HG02610 (cell line): ENCODE measurements around the gene GBGT1.

Experiments used
- ATAC-seq: cut with Tn5 transposase; IDR thresholded peaks from one replicate; pipeline ENCODE4 v1.9.1; 2021; ENCODE audit warnings: mild to moderate bottlenecking, moderate library complexity; ENCODE audit not compliant: unreplicated experiment

GBGT1 gene

DNA sequence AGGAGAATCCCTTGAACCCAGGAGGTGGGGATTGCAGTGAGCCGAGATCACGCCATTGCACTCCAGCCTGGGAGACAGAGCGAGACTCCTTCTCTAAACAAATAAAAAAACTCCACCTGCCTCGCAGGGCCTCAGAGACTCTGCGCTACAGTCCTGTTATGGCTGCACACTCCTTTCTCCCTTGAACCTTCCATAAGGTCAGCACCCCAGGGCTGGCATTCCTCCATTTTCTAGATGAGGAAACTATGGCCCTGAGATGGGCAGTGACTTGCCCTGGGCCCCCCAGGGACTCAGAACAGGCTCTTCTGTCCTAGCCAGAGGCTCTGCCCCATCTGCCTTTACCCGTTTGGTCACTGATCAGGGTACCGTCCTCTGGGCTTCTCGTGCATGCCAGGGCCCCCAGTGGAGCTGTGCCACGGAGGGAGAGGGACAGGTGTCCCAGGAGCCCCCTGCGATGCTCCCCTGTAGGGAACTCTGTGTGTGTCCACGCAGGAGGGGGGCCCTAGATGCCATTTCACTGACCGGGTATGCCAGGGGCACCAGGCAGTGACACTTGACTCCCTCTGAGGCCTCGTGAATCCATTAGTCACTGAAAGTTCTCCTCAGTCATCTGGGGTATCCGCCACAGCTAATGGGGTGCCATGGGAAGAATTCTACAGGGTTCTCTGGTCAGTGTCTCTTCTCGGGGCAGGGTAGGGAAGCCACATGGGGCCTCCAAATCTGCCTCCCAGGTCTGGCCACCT lies 58.8 kb downstream of the GBGT1 start:
- ATAC-seq = no peak

DNA sequence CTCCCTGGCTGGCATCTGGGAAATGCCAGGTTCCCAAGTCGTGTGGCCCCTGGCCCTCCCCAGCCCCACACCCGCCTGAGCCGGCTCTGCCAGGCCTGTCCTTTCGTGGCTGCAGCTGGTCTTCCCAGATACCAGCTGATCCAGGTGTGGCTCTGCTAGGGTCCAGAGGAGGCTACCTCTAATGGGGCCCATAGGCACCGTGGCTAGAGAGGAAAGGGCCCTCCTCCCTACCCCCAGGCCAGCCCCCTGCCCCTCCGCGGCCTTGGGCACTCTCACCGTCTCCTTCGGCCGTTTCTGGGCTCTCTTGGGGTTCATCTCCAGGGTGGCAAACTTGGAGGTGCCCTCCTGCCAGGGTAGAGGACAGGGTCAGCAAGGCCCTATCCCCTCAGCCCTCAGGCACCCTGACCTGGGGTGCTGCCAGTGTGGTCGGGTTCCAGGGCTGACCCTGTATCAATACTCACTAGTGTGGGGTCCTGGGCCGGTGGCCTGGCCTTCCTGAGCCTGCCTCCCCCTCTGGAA lies 59.7 kb downstream of the GBGT1 start:
- no peak for ATAC-seq

DNA sequence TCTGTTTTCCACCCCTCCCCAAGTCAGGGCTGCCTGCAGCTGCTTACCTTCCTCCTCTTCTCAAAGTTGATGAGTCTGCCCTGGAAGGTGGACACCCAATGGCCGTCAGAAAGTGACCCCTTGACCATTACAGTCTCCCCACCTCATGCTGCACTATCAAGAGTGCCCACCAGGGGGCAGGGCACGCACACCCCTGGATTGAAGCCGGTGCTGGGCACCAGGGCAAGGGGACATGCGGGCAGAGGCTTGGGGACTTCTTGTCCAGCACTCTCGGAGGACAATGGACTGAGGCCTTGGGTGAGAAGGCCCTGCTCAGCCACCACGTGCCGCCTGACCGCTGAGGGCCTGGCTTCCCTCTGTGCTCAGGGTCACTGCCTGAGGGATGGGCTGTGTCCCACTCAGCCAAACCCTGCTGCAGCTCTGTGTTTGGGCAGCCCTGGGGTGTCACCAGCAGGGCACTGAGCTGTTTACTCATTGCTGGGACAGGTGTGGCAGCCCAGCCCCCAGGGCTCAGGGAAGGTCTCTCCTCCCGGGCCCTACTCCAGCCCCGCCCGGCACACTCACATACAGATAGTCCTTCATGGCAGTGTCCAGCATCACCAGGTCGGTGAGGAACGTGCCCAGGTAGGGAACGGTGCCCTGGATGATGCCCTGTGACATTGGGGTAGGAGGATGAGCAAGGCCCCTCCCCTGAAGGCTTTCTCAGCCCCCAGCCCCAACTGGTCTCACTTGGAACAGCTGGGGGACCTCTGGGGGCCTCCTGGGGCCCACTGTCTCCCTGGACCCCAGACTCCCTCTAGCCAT lies 60.3 kb downstream of the GBGT1 start:
- ATAC-seq = no peak
